Measurements from ENCODE around the gene PRAMEF13.
"Not testable (repeated sequence)": the region's sequence is repeated elsewhere in the genome, so short reads cannot be mapped to it uniquely, and the experiment has no call there.

PRAMEF13 gene, protein sequence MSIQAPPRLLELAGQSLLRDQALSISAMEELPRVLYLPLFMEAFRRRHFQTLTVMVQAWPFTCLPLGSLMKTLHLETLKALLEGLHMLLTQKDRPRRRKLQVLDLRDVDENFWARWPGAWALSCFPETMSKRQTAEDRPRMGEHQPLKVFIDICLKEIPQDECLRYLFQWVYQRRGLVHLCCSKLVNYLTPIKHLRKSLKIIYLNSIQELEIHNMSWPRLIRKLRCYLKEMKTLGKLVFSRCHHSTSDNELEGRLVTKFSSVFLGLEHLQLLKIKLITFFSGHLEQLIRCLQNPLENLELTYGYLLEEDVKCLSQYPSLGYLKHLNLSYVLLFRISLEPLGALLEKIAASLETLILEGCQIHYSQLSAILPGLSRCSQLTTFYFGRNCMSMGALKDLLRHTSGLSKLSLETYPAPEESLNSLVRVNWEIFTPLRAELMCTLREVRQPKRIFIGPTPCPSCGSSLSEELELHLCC

DNA sequence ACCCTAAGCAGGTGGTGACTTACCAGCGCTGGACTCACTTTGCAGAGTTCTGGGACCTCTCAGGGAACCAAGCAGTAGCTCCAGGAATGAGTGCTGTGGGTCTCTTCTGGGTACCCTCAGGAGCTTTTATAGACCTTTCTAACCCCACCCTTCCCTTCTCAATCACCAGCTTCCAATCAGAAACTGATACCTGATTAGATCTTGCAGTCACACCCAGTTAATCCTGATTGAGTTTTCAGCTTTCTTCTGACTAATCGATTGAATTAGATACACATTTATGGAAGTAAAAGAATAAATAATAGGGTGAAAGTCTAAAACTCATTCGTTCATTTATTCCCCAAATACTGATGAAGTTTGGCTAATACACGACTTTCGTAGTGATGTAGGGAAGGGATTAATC lies at the start of gene PRAMEF13:
Gene PRAMEF13, minus strand, starts transcription at position 101 of the 400 bp plus-strand sequence. CDS start 1,820 bp downstream, outside the sequence.
- not testable (repeated sequence) for DNase-seq

DNA sequence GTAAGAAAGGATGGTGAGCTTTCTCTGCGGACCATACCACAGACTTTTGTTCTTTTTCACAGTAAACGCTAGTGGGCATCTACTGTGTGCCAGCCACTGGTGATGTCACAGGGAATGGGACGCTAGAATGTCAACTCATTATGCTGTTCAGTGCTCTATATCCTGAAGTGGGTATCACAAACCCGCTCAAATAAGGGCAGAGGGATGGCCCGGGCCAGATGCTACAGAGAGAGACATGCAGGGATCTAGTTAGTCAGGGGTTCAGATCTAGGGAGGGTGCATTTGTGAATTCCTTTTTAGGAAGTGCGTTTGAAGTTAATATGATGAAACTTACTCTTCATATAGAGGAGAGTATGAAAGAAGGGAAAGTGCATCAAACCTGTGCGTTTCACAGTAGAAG lies 45.9 kb upstream of the PRAMEF13 start:
- DNase-seq: not testable (repeated sequence)

DNA sequence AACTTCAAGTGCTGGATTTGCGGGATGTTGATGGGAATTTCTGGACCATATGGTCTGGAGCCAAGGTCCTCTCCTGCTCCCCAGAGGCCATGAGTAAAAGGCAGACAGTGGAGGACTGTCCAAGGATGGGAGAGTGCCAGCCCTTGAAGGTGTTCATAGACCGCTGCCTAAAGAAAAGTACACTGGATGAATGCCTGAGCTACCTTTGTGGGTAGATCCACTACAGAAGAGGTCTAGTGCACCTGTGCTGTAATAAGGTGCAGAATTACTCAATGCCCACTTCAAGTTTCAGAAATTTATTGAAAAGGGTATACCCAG lies 45.3 kb upstream of the PRAMEF13 start:
- DNase-seq: not testable (repeated sequence)

GRCh38 chr1:13245841-13246553 lies 44.8 kb upstream of the PRAMEF13 start:
- DNase-seq: not testable (repeated sequence)

DNA sequence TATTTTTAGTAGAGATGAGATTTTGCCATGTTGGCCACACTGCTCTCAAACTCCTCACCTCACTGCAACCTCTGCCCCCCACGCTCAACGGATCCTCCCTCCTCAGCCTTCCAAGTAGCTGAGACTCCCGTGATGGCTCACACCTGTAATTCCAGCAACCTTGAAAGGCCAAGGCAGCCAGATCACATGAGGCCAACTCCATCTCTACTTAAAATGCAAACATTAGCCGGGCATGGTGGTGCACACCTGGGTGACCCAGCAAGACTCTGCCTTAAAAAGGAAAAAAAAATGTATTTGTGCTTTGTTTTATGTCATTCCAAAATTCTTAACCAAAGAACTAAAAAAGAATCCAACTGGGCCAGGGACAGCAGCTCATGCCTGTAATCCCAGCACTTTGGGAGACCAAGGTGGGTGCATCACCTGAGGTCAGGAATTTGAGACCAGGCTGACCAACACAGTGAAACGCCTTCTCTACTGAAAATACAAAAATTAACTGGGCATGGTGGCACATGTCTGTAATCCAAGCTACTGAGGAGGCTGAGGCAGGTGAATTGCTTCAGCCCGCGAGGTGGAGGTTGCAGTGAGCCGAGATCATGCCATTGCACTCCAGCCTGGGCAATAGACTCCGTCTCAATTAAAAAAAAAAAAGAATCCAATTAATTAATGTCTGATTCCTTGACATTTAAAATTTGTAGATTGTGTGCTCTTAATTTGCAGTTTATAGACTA lies 42.5 kb upstream of the PRAMEF13 start:
- DNase-seq: not testable (repeated sequence)

DNA sequence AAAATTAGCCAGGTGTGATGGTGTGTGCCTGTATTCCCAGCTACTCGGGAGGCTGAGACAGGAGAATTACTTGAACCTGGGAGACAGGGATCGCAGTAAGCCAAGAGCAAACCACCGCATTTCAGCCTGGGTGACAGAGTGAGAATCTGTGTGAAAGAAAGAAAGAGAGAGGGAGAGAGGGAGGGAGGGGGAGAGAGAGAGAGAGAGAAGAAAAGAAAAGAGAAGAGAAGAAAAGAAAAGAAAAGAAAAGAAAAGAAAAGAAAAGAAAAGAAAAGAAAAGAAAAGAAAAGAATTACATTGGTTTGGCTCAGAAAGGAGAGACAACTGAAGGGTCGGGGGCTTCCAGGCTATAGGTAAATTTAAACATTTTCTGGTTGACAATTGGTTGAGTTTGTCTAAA lies 38.4 kb upstream of the PRAMEF13 start:
- DNase-seq: not testable (repeated sequence)

- not testable (repeated sequence) for DNase-seq
Observed at GRCh38 chr1:13237572-13237971, 36.4 kb upstream of the PRAMEF13 start.

DNA sequence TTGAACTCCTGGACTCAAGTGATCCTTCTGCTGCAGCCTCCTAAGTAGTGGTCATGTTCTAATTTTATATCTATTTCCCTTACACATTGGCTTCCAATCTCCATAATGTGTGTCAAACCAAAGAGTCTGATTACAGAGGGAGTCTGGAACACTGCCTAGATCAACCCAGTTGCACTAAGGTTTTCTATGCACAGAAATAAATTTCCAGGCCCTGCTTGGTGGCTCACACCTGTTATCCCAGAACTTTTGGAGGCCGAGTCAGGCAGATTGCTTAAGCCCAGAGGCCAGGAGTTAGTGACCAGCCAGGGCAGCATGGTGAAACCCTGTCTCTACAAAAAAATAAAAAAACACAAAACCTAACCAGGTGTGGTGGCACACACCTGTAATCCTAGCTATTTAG lies 32.8 kb upstream of the PRAMEF13 start:
- DNase-seq: not testable (repeated sequence)

DNA sequence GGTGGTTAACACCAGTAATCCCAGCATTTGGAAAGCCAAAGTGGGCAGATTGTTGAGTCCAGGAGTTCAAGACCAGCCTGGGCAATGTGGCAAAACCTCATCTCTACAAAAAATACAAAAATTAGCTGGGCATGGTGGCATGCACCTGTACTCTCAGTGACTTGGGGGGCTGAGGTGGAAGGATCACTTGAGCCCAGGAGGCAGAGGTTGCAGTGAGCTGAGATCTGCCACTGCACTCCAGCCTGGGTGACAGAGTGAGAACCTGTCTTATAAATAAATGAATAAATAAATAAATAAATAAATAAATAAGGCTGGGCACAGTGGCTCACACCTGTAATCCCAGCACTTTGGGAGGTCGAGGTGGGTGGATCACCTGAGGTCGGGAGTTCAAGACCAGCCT lies 30.8 kb upstream of the PRAMEF13 start:
- DNase-seq: not testable (repeated sequence)

- not testable (repeated sequence) for DNase-seq
Observed at GRCh38 chr1:13231061-13231750, 30.0 kb upstream of the PRAMEF13 start.

DNA sequence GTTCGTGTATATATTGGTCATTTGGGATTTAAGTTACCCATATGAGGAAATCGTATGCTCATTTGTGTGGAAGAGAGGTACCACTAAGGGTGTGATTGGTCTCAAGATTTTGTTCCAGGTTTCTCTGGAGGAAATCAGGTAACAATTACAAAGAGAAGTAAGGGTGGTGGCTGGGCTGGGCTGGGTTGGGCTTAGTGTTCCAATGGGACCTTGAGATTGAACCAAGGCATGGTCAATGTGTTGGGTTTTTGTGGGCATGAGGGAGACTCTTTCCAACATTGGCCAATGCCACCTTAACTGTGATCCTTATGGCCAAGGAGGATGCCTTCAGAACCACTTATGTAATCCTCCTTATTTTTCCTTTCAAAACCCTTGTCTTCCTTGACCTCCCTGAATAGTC lies 29.4 kb upstream of the PRAMEF13 start:
- DNase-seq: not testable (repeated sequence)

- DNase-seq: not testable (repeated sequence)
Observed at GRCh38 chr1:13230096-13230495, 28.9 kb upstream of the PRAMEF13 start.

DNA sequence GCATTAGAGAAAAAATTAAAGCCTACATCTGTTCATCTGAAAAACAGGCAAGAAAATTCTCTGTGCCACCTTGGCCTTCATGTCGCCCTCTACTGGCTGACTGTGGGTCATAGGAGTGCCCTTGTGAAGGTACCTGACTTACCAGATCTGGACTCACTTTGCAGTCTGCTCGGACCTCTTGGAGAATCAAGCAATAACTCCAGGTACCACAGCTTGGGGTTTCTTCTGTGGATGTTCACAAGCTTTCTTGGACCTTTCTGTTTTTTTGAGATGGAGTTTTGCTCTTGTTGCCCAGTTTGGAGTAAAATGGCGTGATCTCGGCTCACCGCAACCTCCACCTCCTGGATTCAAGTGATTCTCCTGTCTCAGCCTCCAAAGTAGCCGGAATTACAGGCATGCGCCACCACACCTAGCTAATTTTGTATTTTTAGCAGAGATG lies 27.2 kb upstream of the PRAMEF13 start:
- DNase-seq: peak; percentile 62

- not testable (repeated sequence) for DNase-seq
Observed at GRCh38 chr1:13227271-13228055, 26.3 kb upstream of the PRAMEF13 start.

GRCh38 chr1:13225675-13226204 lies 24.5 kb upstream of the PRAMEF13 start, which contains the start of gene PRAMEF18:
TSS of gene PRAMEF18 (minus strand) at chr1:13226154. CDS start at chr1:13226106, 48 bp downstream.
- DNase-seq: not testable (repeated sequence)

GRCh38 chr1:13224480-13225060 lies 23.4 kb upstream of the PRAMEF13 start:
- no peak for DNase-seq

DNA sequence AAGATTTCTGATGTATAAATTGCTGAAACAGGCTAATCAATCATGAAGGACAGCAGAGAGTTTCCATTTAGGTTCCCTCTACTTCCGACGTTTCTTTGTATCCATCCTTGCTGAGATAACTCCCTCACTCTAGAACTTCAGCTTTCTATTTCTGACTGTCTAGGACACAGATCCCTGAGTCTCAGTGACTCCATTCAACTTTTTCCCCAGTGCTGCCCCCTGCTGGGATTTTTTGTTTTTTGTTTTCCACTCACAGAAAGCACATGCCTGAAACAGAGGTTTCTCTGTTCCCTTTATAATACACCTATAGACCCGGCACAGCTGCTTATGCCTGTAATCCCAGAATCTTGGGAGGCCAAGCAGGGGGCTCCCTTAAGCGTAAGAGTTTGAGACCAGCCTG lies 21.6 kb upstream of the PRAMEF13 start:
- DNase-seq: not testable (repeated sequence)

DNA sequence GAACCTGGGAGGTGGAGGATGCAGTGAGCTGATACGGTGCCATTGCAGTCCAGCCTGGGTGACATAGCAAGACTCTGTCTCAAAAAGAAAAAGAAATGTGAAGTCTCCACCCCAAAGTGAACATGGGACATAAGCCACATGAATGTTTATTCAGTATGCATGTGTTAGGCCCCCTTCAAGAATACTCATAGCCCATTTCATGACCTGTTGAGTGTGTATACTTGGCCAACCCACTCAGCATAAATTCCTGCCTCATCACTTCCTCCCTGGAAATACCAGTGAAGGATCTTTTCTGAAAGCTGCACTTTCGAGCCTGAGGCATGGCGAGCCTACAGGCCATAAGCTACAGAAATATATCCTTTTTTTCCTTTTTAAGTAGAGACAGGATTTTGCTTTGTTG lies 18.0 kb upstream of the PRAMEF13 start:
- DNase-seq: not testable (repeated sequence)

DNA sequence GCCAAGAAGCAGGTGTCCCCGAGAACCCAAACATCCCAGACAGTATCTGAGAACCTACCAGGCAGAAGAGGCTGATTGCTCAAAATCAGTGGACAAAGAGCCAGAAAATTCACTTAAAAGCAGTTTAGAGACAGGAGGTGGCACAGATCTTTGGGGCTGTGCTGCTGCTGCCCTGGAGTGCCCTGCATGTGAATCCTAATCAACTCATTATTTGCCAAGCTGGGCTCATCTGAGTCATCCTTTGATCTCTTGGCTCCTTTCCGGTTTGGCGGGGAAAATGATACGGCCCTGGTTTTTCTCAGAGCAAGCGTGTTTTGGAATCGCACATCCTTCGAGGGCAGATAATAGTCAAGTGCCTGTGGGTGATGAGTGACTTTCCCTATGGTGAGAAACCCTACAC lies 15.4 kb upstream of the PRAMEF13 start:
- not testable (repeated sequence) for DNase-seq

GRCh38 chr1:13208712-13209111 lies 7.5 kb upstream of the PRAMEF13 start:
- DNase-seq: not testable (repeated sequence)

DNA sequence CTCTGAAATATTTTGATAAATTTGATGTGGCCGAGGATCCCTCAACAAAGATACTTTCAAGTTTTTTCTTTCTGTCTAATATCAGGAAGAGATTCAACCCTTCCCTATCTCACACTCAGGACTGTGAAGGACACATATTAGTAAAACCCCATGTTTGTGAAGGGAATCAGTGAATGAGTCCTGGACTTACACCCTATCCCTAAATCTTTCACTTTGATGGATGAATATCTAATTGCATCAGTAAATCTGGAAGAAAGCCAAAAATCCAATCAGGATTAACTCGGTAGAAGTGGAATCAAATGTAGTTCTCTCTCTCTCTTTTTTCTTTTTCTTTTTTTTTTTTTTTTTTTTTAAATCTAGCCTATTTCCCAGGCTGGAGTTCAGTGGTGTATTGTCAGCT lies 29.7 kb downstream of the PRAMEF13 start, which contains the start of gene PRAMEF9:
Gene PRAMEF9, plus strand, starts transcription at position 301 of the 400 bp plus-strand sequence. CDS start 3,433 bp downstream, outside the sequence.
- not testable (repeated sequence) for DNase-seq

All from activated CD4-positive, alpha-beta T cell treated with anti-CD3 and anti-CD28 coated beads, Interleukin-2, Interleukin-6, amounts not matched to agents 100 ng/mL and 50 ng/mL, durations not matched to agents 16 hours and 8 hours (primary cell).